Kidney (tissue), 14 donors: Measurements from ENCODE around the gene OR52E5. TPM values are rescaled to one million over a fixed set of nuclear protein-coding genes. Genes with fewer than 3 reads are reported as not detected.

ENCODE experiments used
- DNase-seq, 5 donors: peaks; one replicate each; pipeline ENCODE4 v3.0.0-alpha.2; 2013 to 2020
- FAIRE-seq: peaks from 2 replicates; lab custom pipeline; 2012; peaks lifted over from hg19 to GRCh38; lab: Jason Lieb, UNC
- H3K27ac ChIP-seq, 2 donors: one replicate each; pipeline ENCODE4 v1.7.0; 2013; ENCODE audit warnings: low read depth in 2 of 2, low read length in 2 of 2, inconsistent platforms in 1 of 2
- H3K27me3 ChIP-seq: one replicate; pipeline ENCODE4 v1.7.1; 2013; ENCODE audit warnings: low read length, inconsistent platforms; ENCODE audit not compliant: control insufficient read depth, insufficient read depth
- H3K36me3 ChIP-seq, 3 donors: one replicate each; pipeline versions ENCODE4 v1.7.0 to v1.7.1; 2013; ENCODE audit warnings: low read length in 3 of 3, control low read depth in 1 of 3, inconsistent platforms in 1 of 3; ENCODE audit not compliant: insufficient read depth in 3 of 3, control insufficient read depth in 2 of 3
- H3K4me1 ChIP-seq, 3 donors: one replicate each; pipeline versions ENCODE4 v1.7.0 to v1.7.1; 2013; ENCODE audit warnings: low read length in 3 of 3, inconsistent platforms in 1 of 3, low read depth in 1 of 3; ENCODE audit not compliant: control insufficient read depth in 2 of 3, insufficient read depth in 2 of 3
- H3K4me3 ChIP-seq, 3 donors: one replicate each; pipeline versions ENCODE4 v1.7.0 to v1.8.1; 2013; ENCODE audit warnings: low read length in 3 of 3, control low read depth in 1 of 3, inconsistent platforms in 1 of 3
- H3K9ac ChIP-seq, 3 donors: one replicate each; pipeline versions ENCODE4 v1.7.0 to v1.7.1; 2013; ENCODE audit warnings: low read length in 3 of 3, control low read depth in 1 of 3, inconsistent platforms in 1 of 3
- H3K9me3 ChIP-seq, 3 donors: one replicate each; pipeline versions ENCODE4 v1.7.0 to v1.7.1; 2013; ENCODE audit warnings: low read length in 3 of 3, control low read depth in 1 of 3, inconsistent platforms in 1 of 3; ENCODE audit not compliant: control insufficient read depth in 2 of 3, insufficient read depth in 1 of 3
- CTCF ChIP-seq: IDR thresholded peaks from 3 replicates; pipeline ENCODE4 v1.5.1; 2012; ENCODE audit warnings: mild to moderate bottlenecking, moderate library complexity, borderline replicate concordance; ENCODE audit not compliant: insufficient read depth; ENCODE audit errors: extremely low read depth
- intact Hi-C: fragments of 100-400 bp; cut with DNase I; formaldehyde crosslinking; loops from one replicate; pipeline ENCODE4 v1.11.1; 2022
- polyA plus RNA-seq: library from polyadenylated mRNA; stranded (reverse); fragments of 350-450 nt; fragmentation: Illumina TruSeq; extraction: RNeasy Lipid Tissue Mini Kit (QIAGEN cat#74804); gene quantifications from one replicate; pipeline ENCODE4 v1.2.3, GENCODE V29; 2014; ENCODE audit warnings: low read depth, low replicate concordance; ENCODE audit not compliant: insufficient read depth
- total RNA-seq: library from RNA; stranded (reverse); fragmentation: NEBNext Ultra II Directional; extraction: Animal tissue kit (Norgen Biotek cat#: 25700); gene quantifications from one replicate; pipeline ENCODE4 v1.2.1, GENCODE V29; 2021
- donor health status: control.
- donor health status: control.
- donor health status: control.
- donor health status: control.
- donor health status: control.
- donor health status: DM: yes; HTN: yes; CAD: no.
- donor health status: Normal renal cell carcinoma (clear cell type).

OR52E5 gene
- total and polyA plus RNA-seq, 2 donors from 2014 or later = not detected

- H3K9me3 ChIP-seq = peaks cover 0 to 4% (median 0%) of the 10 kb centered on the region in 3 donors
- DNase-seq = peak in 1 of 5 donors; percentile 53
- H3K36me3 ChIP-seq = no peaks in the 10 kb centered on the region
- no peak overlapping the region for H3K9ac ChIP-seq
- H3K27me3 ChIP-seq = no peaks in the 10 kb centered on the region
- FAIRE-seq = no peak
- no peak for TF ChIP-seq CTCF
- H3K4me3 ChIP-seq = no peak overlapping the region
- no peaks in the 10 kb centered on the region for H3K4me1 ChIP-seq
- intact Hi-C loops = no loop called here
- H3K27ac ChIP-seq = no peak overlapping the region
Observed at GRCh38 chr11:5929571-5930368, 36.8 kb downstream of the OR52E5 start.

- H3K27ac ChIP-seq = no peak overlapping the region
- FAIRE-seq = no peak
- H3K9me3 ChIP-seq = peaks cover 0 to 4% (median 0%) of the 10 kb centered on the region in 3 donors
- no peak for TF ChIP-seq CTCF
- H3K36me3 ChIP-seq = no peaks in the 10 kb centered on the region
- no peaks in the 10 kb centered on the region for H3K27me3 ChIP-seq
- no peak overlapping the region for H3K4me3 ChIP-seq
- H3K4me1 ChIP-seq = no peaks in the 10 kb centered on the region
- intact Hi-C loops = no loop called here
- H3K9ac ChIP-seq = no peak overlapping the region
- DNase-seq = no peak
Observed at GRCh38 chr11:5930614-5931013, 37.6 kb downstream of the OR52E5 start.

- no peak overlapping the region for H3K9ac ChIP-seq
- no peak for FAIRE-seq
- H3K4me1 ChIP-seq = no peaks in the 10 kb centered on the region
- intact Hi-C loops = no loop called here
- no peaks in the 10 kb centered on the region for H3K36me3 ChIP-seq
- H3K27ac ChIP-seq = no peak overlapping the region
- H3K9me3 ChIP-seq = peaks cover 0 to 4% (median 0%) of the 10 kb centered on the region in 3 donors
- DNase-seq = no peak
- no peak for TF ChIP-seq CTCF
- no peak overlapping the region for H3K4me3 ChIP-seq
- H3K27me3 ChIP-seq = no peaks in the 10 kb centered on the region
Observed at GRCh38 chr11:5931061-5931460, 38.1 kb downstream of the OR52E5 start.
